GM19023 (cell line): ENCODE data around the gene MEAF6.
"Not testable (repeated sequence)": the region's sequence is repeated elsewhere in the genome, so short reads cannot be mapped to it uniquely, and the experiment has no call there.

Experiments used
- ATAC-seq: cut with Tn5 transposase; IDR thresholded peaks from one replicate; pipeline ENCODE4 v1.9.1; 2021; ENCODE audit warnings: mild to moderate bottlenecking, moderate library complexity; ENCODE audit not compliant: unreplicated experiment

The MEAF6 gene

DNA sequence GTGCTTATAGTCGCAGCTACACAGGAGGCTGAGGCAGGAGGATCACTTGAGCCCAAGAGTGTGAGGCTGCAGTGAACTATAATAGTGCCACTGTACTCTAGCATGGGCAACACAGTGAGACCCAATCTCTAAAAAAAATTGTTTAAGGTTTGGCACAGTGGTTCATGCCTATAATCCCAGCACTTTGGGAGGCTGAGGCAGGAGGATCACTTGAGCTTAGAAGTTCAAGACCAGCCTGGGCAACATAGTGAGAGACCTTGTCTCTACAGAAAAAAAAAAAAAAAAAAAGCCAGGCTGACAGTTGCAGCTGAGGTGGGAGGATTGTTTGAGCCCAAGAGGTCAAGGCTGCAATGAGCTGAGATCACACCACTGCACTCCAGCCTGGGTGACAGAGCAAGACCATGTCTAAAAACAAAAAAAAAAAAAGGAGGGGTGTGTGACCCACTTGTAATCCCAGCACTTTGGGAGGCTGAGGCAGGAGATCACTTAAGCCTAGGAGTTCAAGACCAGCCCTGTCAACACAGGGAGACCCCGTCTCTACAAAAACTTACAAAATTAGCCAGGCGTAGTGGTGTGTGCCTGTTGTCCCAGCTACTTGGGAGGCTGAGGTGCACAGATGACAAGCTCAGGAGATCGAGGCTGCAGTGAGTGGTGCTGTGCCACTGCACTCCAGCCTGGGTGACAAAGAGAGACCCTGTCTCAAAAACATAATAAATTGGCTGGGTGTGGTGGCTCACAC, 18.0 kb upstream of the MEAF6 start:
- not testable (repeated sequence) for ATAC-seq

- ATAC-seq, result not testable (repeated sequence)
Observed at GRCh38 chr1:37529888-37530287, 15.3 kb upstream of the MEAF6 start.

DNA sequence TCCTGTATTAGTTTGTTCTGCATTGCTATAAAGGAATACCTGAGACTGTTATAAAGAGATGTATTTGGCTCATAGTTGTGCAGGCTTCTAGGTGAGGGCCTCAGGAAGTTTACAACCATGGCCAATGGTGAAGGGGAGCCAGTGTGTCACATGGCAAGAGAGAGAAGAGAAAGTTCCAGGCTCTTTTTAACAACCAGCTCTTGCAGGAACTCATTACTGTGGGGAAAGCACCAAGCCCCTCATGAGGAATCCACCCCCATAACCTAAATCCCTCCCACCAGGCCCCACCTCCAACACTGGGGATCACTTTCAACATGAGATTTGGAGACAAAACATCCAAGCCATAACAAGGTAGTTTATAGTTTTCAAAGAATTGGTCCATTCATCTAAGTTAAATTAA, 5.0 kb upstream of the MEAF6 start:
- ATAC-seq, result no peak

DNA sequence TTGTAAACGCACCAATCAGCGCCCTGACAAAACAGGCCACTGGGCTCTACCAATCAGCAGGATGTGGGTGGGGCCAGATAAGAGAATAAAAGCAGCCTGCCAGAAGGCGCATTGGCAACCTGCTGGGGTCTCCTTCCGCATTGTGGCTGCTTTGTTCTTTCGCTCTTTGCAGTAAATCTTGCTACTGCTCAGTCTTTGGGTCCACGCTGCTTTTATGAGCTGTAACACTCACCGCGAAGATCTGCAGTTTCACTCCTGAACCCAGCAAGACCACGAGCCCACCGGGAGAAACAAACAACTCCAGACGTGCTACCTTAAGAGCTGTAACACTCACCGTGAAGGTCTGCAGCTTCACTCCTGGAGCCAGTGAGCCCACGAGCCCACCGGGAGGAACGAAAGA, 4.4 kb upstream of the MEAF6 start:
- not testable (repeated sequence) for ATAC-seq

- not testable (repeated sequence) for ATAC-seq
Observed at GRCh38 chr1:37518241-37518640, 3.7 kb upstream of the MEAF6 start.

GRCh38 chr1:37517569-37517968, 3.0 kb upstream of the MEAF6 start:
- ATAC-seq, result no peak

GRCh38 chr1:37515185-37516034, 844 bp upstream of the MEAF6 start:
- no peak for ATAC-seq

DNA sequence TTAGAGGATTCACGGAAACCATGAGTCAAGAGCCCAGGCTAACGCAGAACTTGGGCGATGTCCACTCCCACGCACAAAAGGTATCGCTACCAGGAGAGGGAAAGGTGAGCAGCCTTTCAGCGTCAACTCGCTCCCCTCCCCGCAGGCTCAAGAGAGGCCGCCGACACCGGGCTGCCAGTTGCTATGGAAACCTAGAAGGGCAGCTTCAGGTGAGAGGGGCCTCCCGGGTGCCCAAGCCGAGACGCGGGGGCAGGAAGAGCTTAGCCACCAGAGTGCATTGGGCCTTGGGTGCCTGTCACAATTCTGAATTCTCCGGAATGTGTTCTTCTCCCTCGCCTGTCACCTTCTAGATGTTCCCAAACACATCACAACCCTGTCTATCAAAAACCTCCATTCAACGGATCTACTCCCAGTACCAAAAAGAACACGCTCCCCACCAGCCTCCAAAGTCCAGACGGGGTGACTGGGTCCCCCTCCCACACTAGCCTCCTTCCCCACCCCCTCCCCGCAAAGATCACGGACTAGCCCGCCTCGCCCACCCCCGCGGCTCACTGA, 694 bp downstream of the MEAF6 start:
- ATAC-seq, result no peak

DNA sequence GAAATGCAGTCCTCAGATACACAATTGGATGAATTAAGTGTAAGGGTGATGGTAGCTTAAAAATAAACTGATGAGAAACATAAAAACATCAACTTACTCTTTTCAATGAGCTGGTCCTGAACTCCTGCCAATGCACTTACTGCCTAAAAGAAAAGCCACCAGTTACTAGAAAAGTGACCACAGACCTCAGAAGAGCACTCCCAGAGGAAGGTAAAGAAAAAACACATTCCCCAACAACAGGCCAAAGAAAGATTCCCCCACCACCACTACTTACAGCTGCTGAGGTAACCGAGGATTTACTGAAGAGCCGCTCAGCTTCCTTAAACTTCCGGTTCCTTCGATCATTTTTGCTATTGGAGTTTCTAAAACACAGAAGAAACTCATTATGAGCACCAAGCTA, 5.4 kb downstream of the MEAF6 start:
- ATAC-seq, result no peak

DNA sequence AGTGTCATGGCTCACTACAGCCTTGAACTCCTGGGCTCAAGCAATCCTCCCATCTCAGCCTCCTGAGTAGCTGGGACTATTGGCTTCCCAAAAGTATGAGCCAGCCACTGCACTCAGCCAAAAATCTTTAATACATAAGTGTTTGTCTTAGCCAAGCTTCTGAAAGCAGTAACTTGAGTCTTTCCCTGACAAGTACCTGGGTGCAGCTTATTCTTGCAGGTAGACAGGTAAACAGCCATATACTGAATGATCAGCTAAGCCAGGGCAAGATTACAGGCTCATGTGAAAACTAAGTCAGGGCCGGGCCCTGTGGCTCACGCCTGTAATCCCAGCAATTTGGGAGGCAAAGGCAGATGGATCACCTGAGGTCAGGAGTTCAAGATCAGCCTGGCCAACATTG, 7.8 kb downstream of the MEAF6 start:
- ATAC-seq, result no peak

DNA sequence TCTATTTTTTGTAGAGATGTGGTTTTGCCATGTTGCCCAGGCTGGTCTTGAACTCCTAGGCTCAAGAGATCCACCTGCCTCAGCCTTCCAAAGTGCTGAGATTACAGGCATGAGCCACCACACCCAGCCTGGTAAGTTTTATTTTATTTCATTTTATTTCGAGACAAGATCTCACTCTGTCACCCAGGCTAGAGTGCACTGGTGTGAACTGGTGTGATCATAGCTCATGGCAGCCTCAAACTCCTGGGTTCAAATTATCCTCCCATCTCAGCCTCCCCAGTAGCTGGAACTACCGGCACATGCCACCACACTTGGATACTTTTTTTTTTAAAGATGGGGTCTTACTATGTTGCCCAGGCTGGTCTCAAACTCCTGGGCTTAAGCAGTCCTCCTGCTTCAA, 11.8 kb downstream of the MEAF6 start:
- ATAC-seq, result not testable (repeated sequence)

DNA sequence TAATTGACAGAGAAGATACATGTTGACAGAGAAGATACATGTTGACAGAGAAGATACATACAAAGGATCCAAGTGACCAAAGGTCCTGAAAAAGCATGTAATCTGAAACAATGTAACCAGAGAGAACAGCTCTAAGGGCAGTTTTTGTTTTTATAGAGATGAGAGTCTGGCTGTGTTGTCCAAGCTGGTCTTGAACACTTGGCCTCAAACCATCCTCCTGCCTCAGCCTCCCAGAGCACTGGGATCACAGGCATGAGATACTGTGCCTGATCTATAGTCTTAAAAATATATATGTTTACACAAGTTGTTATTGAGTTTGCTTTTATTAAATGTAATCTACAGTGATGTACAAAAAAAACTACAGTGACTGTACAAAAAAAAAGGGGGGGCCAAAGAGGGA, 12.5 kb downstream of the MEAF6 start:
- ATAC-seq, result no peak

DNA sequence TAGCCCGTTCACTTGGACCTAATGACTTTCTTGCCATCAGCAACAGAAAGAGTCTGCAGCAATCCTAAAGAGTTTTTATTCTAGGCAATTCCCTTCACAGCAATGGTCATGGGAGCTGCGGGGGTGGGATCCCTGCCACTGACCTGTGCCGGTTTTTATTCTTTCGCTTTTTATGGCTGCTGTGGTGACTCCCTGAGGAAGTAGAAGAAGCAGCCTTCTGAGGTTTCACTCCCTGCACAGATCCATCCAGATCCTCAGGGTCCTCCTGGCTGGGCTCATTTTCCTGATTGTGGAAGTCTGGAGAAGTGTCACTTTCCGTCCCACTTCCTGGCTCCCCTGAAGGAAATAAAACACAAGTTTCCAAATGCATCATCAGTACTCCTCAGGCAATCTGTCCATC, 12.9 kb downstream of the MEAF6 start:
- no peak for ATAC-seq

DNA sequence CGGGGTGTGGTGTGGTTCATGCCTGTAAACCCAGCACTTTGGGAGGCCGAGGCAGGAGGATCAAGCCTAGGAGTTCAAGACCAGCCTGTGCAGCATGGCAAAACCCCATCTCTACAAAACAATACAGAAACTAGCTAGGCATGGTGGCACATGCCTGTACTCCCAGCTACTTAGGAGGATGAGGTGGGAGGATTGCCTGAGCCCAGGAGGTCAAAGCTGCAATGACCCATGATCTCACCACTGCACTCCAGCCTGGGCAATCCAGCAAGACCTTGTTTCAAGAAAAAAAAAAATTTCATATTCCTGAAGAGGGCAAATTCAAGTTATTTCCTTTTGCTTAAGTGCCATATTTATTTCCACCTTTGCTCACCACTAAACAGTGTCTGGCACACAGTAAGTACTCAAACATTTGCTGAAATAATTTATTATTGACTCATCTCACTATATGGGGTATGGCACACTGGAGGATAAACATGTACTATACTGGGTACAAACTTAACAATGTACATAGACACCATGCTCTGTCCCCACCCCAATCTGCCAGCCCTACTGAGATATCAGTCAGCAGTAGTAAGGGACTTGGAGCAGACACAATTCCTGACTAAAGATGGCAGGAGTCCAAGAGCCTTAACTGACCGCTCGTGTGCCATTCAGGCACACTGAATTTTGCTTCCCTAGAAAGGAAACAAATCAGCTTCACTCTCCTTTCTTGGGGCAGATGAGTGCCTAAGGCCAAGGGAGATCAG, 15.5 kb downstream of the MEAF6 start:
- ATAC-seq, result no peak

GRCh38 chr1:37497832-37498231, 16.7 kb downstream of the MEAF6 start:
- ATAC-seq, result no peak

GRCh38 chr1:37495875-37496274, 18.7 kb downstream of the MEAF6 start:
- ATAC-seq, result no peak

DNA sequence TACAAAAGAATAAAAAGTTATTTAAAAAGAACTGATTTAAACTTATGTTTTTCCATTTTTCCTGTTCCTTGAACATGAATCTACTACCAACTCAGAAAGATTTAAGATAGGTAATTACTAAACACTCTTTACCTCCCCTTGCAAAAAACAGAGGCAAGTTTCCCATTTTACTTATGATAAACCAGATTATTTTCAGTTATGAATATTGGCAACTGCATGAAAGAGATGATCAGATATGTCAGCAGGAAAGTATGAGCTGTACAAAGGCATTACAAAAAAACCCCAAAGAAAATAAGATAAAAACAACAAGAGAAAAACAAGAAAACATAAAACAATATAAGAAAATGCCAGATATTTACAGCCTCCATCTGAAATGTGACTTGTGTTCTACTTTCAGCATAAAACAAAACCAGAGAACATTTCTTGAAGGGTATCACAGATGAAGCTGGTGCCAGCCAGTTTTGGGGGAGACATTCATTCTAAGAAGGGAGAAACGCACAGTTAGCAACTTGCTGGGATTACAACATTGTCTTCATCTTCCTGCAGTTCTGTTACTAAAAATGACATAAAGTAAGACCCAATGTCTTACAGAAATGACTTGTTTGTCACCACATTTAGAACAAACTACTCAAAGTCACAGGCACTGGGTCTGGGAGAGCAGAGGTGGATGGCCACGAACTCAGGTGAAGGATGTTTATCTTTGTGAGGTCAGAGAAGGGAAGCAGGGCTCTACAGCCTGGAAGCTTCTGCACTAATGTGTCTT, 21.0 kb downstream of the MEAF6 start:
- ATAC-seq, result no peak

GRCh38 chr1:37487619-37487984, 27.0 kb downstream of the MEAF6 start:
- no peak for ATAC-seq

DNA sequence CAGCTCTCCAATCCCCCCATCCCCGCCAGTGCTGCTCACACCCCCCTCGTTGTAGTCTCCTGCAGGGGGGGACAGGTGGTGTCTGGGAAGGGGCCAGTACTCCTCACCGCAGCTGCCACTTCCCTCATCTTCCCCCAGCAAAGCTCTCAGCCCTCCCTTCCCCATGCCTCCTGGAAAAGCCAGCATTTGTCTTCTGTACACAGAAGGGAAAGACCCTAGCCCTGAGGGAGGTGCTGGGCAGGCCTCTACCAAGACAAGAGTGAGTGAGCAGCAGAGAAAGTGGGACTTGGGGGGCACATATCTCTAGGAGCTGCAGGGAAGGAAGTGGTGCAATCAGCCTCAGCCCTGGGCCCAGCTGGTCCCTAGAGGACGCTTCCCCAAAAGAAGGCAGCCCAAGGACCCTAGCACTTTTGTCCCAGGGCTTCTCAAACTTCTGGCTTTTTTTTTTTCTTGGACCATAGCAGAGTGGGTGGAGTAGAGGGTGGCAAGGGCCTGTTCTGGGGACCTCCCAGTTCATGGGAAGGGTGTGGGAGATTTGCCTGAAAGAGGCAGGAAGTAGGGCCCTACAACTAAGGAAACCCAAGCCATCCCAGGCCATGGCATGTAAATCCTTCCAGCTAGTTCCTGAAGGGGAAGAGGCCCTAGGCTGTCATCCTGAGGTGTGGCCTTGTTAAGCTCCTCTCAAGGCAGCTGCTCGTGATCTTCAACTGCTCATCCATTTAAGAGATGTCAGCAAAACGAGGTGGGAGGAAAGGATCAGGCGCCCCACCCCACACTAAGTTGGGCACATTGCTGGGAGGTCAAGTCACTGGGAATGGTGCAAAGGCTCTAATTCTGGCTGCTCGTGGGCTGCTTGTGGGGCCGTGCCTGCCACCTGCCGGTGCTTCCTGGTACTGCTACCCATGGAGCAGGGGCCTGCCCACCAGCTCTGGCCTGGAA, 27.6 kb downstream of the MEAF6 start:
- ATAC-seq, result no peak
